Activated CD8-positive, alpha-beta T cell treated with anti-CD3 and anti-CD28 coated beads for 36 hours (primary cell): ENCODE measurements around the gene TC2N. TPM values are rescaled to one million over a fixed set of nuclear protein-coding genes. Genes with fewer than 3 reads are reported as not detected.
A peak's percentile ranks its signal among the peaks of the same experiment; 100 is the strongest.
"Not testable (repeated sequence)": the region's sequence is repeated elsewhere in the genome, so short reads cannot be mapped to it uniquely, and the experiment has no call there.

ENCODE experiments used
- ATAC-seq: fragments of 200-7000 bp; cut with Tn5 transposase; one replicate; pipeline ENCODE4 v1.10.0; 2021; ENCODE audit warnings: mild to moderate bottlenecking, moderate library complexity
- CTCF ChIA-PET: fragments of 350-600 bp; sonication (Branson Sonifier 250); formaldehyde crosslinking; loops from one replicate; lab custom pipeline; 2021; ENCODE audit warnings: antibody characterized with exemption; lab: Charles Lee
- POLR2A ChIA-PET: fragments of 350-600 bp; sonication (Branson Sonifier 250); formaldehyde crosslinking; loops from one replicate; lab custom pipeline; 2021; ENCODE audit warnings: antibody characterized with exemption; lab: Charles Lee
- DNase-seq: peaks from one replicate; pipeline ENCODE4 v3.0.0-alpha.2; 2020
- H3K27ac Mint-ChIP-seq: one replicate; pipeline ENCODE4 v1.8.0; 2021; ENCODE audit warnings: mild to moderate bottlenecking, mixed read lengths
- H3K27me3 Mint-ChIP-seq: one replicate; pipeline ENCODE4 v1.8.0; 2021; ENCODE audit warnings: mixed read lengths
- H3K36me3 Mint-ChIP-seq: one replicate; pipeline ENCODE4 v1.8.0; 2021; ENCODE audit warnings: low read depth, mixed read lengths
- H3K4me1 Mint-ChIP-seq: one replicate; pipeline ENCODE4 v1.8.0; 2021; ENCODE audit warnings: low read depth, mixed read lengths
- H3K4me3 Mint-ChIP-seq: one replicate; pipeline ENCODE4 v1.8.0; 2021; ENCODE audit warnings: mild to moderate bottlenecking, moderate library complexity, mixed read lengths
- H3K9me3 Mint-ChIP-seq: one replicate; pipeline ENCODE4 v1.8.0; 2021; ENCODE audit warnings: mixed read lengths
- intact Hi-C: fragments of 100-400 bp; cut with micrococcal nuclease; formaldehyde crosslinking; loops from one replicate; pipeline ENCODE4 v1.10.0; 2022
- total RNA-seq, 2 experiments: library from RNA; stranded (reverse); gene quantifications; one replicate each; pipeline ENCODE4 v1.2.3, GENCODE V29; 2021
- TF ChIP-seq, protein P1 (sequence below): fragments of 200-600 bp; IDR thresholded peaks from one replicate; pipeline ENCODE4 v1.8.0; 2022; ENCODE audit warnings: antibody characterized with exemption, mild to moderate bottlenecking

The TC2N gene
- total RNA-seq, 2 experiments from 2014 or later = 28.5 to 32.5 TPM

DNA sequence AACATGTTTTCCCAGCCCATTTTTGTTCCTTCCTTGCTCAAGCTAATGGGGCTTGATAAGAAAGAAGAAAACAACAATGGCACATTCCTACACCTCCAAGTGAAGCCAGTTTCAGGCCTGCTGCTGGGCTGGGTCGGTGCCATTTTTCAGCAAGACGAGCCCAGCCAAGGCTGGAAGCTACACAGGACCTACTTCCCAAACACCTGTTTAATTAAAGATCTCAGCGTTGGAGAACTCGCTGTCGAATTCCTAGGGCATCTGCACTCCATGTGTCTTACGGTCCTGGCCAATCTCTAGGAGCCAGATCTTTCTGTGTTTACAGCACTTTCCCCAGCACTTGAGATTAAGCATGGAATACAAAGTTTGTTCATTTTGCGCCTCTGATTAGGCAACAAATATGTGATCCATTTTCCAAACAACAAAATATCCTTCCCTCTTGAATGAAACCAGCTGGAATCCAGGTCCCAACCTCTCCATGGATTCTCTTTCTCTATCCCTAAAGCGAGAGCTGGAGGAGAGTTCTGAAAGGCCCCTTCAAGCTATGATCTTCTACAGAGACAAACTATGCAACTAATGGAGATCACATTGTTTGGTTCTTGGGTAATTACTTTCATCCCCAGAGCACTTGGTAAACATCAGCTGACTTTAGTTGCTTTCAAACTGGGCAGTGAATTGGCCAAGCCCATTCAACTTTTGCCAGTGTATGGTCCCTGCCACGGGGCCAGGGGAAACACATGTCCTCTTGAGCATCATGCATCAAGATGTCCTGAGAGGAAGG, 34.3 kb upstream of the TC2N start:
- intact Hi-C loops = loop anchor here (5.0 kb wide), 1 partner anchor 249 kb away; no protein-coding TSS in a partner anchor
- no peaks in the 10 kb centered on the region for H3K9me3 Mint-ChIP-seq
- ChIA-PET CTCF (interaction anchor here (4.8 kb wide), 1 partner anchor 10 kb away, joined by 16 read pairs; no protein-coding TSS in a partner anchor), POLR2A (no interaction called here)
- TF ChIP-seq, protein P1, sequence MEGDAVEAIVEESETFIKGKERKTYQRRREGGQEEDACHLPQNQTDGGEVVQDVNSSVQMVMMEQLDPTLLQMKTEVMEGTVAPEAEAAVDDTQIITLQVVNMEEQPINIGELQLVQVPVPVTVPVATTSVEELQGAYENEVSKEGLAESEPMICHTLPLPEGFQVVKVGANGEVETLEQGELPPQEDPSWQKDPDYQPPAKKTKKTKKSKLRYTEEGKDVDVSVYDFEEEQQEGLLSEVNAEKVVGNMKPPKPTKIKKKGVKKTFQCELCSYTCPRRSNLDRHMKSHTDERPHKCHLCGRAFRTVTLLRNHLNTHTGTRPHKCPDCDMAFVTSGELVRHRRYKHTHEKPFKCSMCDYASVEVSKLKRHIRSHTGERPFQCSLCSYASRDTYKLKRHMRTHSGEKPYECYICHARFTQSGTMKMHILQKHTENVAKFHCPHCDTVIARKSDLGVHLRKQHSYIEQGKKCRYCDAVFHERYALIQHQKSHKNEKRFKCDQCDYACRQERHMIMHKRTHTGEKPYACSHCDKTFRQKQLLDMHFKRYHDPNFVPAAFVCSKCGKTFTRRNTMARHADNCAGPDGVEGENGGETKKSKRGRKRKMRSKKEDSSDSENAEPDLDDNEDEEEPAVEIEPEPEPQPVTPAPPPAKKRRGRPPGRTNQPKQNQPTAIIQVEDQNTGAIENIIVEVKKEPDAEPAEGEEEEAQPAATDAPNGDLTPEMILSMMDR = no peak
- H3K4me1 Mint-ChIP-seq = peaks cover 2% of the 10 kb centered on the region
- H3K27ac Mint-ChIP-seq = no peak overlapping the region
- ATAC-seq (no peak), DNase-seq (no peak)
- H3K27me3 Mint-ChIP-seq = no peaks in the 10 kb centered on the region
- H3K4me3 Mint-ChIP-seq = no peak overlapping the region
- H3K36me3 Mint-ChIP-seq = no peaks in the 10 kb centered on the region

DNA sequence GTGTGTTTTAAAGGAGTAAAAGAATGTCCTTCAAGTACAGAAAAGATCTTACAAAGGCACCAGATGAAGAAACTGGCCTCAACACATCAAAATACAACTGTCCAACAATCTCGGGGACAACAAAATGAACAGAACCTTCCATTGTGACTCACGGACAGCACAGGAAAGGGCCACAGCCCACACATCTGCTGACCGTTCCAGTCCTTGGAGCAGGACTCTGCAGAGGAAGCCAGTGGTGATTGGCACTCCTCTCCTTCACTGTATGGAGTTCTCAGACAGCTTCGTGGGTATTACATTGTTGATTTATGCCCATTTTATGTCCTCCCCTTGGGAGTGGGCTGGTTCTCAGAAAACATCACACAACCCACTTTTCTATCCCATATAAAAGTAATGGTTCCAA, 32.5 kb upstream of the TC2N start:
- Mint-ChIP-seq H3K36me3 (no peaks in the 10 kb centered on the region), H3K9me3 (no peaks in the 10 kb centered on the region), H3K4me1 (peaks cover 5% of the 10 kb centered on the region), H3K27me3 (no peaks in the 10 kb centered on the region), H3K4me3 (no peak overlapping the region), H3K27ac (no peak overlapping the region)
- TF ChIP-seq, protein P1 = no peak
- DNase-seq (no peak), ATAC-seq (no peak)
- POLR2A ChIA-PET = interaction anchor here (1.9 kb wide), 1 partner anchor 8 kb away, joined by 5 read pairs; no protein-coding TSS in a partner anchor
- intact Hi-C loops = loop anchor here (5.0 kb wide), 1 partner anchor 248 kb away; no protein-coding TSS in a partner anchor
- CTCF ChIA-PET = interaction anchor here (0.7 to 4.8 kb wide), 7 partner anchors 8 to 238 kb away, joined by 3 to 16 read pairs (median 3); no protein-coding TSS in a partner anchor

DNA sequence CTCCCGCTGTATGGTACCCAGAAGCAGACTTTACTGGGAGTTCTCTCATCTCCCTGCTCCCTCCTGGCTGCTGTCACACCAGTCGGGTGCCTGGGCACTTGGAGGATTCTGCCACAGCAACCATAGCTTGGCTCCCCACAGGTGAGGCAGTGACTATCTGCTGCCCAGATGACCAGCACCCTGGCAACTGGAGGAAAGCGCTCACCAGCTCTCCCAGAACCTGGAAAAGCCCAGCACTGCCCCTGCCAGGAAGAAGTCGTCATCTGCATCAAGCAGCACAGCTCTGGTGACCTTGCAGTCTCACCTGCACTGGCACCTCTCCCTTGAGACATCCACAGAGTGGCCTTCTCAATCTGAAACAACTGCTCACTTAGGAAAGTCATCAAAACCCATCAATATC, 31.9 kb upstream of the TC2N start:
- DNase-seq (peak; percentile 51), ATAC-seq (peak; percentile 49)
- intact Hi-C loops = no loop called here
- Mint-ChIP-seq H3K4me3 (no peak overlapping the region), H3K9me3 (no peaks in the 10 kb centered on the region), H3K27me3 (no peaks in the 10 kb centered on the region), H3K36me3 (no peaks in the 10 kb centered on the region), H3K27ac (no peak overlapping the region), H3K4me1 (peaks cover 6% of the 10 kb centered on the region)
- POLR2A ChIA-PET = interaction anchor here (1.9 kb wide), 1 partner anchor 8 kb away, joined by 5 read pairs; no protein-coding TSS in a partner anchor
- CTCF ChIA-PET = interaction anchor here (0.9 to 4.8 kb wide), 10 partner anchors 8 to 249 kb away, joined by 3 to 16 read pairs (median 4); no protein-coding TSS in a partner anchor
- TF ChIP-seq, protein P1 = peak; percentile 44

DNA sequence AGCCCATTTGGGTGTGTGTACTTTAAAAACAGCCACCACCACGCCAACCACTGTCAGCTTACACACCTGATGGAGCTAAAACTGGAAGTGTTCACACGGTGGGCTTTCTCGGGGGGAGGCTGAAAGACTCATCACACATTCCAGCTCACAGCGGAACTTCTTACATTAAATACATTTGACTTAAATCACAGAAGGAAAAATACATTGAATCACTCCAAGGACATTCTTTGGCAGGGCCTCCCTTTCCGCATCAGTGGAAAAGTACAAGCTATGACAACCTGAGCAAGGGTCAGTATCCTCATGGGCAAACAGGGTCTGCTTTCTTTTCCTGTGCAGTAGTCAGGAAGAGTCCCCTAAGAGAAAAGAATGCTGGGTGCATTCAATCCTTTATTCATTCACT, 31.0 kb upstream of the TC2N start:
- ChIA-PET POLR2A (no interaction called here), CTCF (interaction anchor here (1.0 to 4.8 kb wide), 5 partner anchors 9 to 248 kb away, joined by 3 to 16 read pairs (median 7); no protein-coding TSS in a partner anchor)
- DNase-seq (no peak), ATAC-seq (no peak)
- TF ChIP-seq, protein P1 = no peak
- Mint-ChIP-seq H3K4me3 (no peak overlapping the region), H3K36me3 (no peaks in the 10 kb centered on the region), H3K27ac (no peak overlapping the region), H3K4me1 (peaks cover 12% of the 10 kb centered on the region), H3K9me3 (no peaks in the 10 kb centered on the region), H3K27me3 (no peaks in the 10 kb centered on the region)
- intact Hi-C loops = no loop called here

DNA sequence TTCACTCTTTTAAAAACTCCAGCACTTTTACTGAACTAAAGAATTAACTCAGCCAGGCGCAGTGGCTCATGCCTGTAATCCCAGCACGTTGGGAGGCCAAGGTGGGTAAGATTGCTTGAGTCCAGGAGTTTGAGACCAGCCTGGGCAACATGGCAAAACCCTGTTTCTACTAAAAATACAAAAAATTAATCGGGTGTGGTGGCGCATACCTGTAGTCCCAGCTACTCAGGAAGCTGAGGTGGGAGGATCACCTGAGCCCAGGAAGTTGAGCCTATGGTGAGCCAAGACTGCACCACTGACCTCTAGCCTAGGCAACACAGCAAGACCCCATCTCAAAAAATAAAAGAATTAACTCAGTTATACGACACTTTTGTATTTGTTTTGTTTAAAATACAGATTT, 30.4 kb upstream of the TC2N start:
- intact Hi-C loops = not testable (repeated sequence)
- CTCF ChIA-PET = interaction anchor here (1.6 to 4.8 kb wide), 3 partner anchors 9 to 248 kb away, joined by 7 to 16 read pairs (median 7); no protein-coding TSS in a partner anchor

More for the DNA sequence above, 30.4 kb upstream of the TC2N start:
- POLR2A ChIA-PET, H3K36me3 Mint-ChIP-seq, H3K4me3 Mint-ChIP-seq, H3K27ac Mint-ChIP-seq, H3K9me3 Mint-ChIP-seq, H3K27me3 Mint-ChIP-seq, DNase-seq, ATAC-seq: not testable (repeated sequence)
- H3K4me1 Mint-ChIP-seq = peaks cover 18% of the 10 kb centered on the region
